MM.1S (cell line): ENCODE results near the gene FHIT.

Experiments
- DNase-seq: peaks from one replicate; pipeline ENCODE4 v3.0.0-alpha.2; 2015
- H2AFZ ChIP-seq: fragments of 300-600 bp; sonication (generic); 2 replicates; pipeline ENCODE4 v1.6.0; 2016; ENCODE audit warnings: antibody characterized with exemption, low read length
- H3F3A ChIP-seq: fragments of 300-600 bp; sonication (generic); 2 replicates; pipeline ENCODE4 v1.6.1; 2016; ENCODE audit warnings: mild to moderate bottlenecking, antibody characterized with exemption, low read length, moderate library complexity, mixed read lengths; ENCODE audit not compliant: insufficient read depth
- H3K27ac ChIP-seq: fragments of 300-600 bp; sonication (generic); 2 replicates; pipeline ENCODE4 v1.5.1; 2016; ENCODE audit warnings: mild to moderate bottlenecking, low read length
- H3K27me3 ChIP-seq: fragments of 300-600 bp; sonication (generic); replicated peaks from 2 replicates; pipeline ENCODE4 v1.6.0; 2016; ENCODE audit warnings: low read length; ENCODE audit not compliant: insufficient read depth
- H3K36me3 ChIP-seq: fragments of 300-600 bp; sonication (generic); replicated peaks from 2 replicates; pipeline ENCODE4 v1.6.1; 2016; ENCODE audit warnings: mild to moderate bottlenecking, low read length, mixed read lengths; ENCODE audit not compliant: insufficient read depth
- H3K4me1 ChIP-seq: fragments of 300-600 bp; sonication (generic); 2 replicates; pipeline ENCODE4 v1.6.1; 2016; ENCODE audit warnings: low read length, mixed read lengths
- H3K4me2 ChIP-seq: fragments of 300-600 bp; sonication (generic); 2 replicates; pipeline ENCODE4 v1.6.0; 2016; ENCODE audit warnings: low read depth, low read length
- H3K4me3 ChIP-seq: fragments of 300-600 bp; sonication (generic); 2 replicates; pipeline ENCODE4 v1.5.1; 2016; ENCODE audit warnings: low read length, mixed read lengths
- H3K79me2 ChIP-seq: fragments of 300-600 bp; sonication (generic); 2 replicates; pipeline ENCODE4 v1.6.1; 2016; ENCODE audit warnings: mixed run types, low read length, mixed read lengths
- H3K9ac ChIP-seq: fragments of 300-600 bp; sonication (generic); 2 replicates; pipeline ENCODE4 v1.6.1; 2016; ENCODE audit warnings: low read length, mixed read lengths
- H3K9me2 ChIP-seq: fragments of 300-600 bp; sonication (generic); replicated peaks from 2 replicates; pipeline ENCODE4 v1.6.1; 2016; ENCODE audit warnings: mild to moderate bottlenecking, low read length, mixed read lengths; ENCODE audit not compliant: insufficient read depth
- H3K9me3 ChIP-seq: fragments of 300-600 bp; sonication (generic); replicated peaks from 2 replicates; pipeline ENCODE4 v1.6.1; 2016; ENCODE audit warnings: mild to moderate bottlenecking, low read length, mixed read lengths; ENCODE audit not compliant: insufficient read depth
- H4K20me1 ChIP-seq: fragments of 300-600 bp; sonication (generic); 2 replicates; pipeline ENCODE4 v1.6.1; 2016; ENCODE audit warnings: mild to moderate bottlenecking, low read length, moderate library complexity, mixed read lengths; ENCODE audit not compliant: insufficient read depth
- EZH2 ChIP-seq: fragments of 300-600 bp; sonication (generic); optimal IDR thresholded peaks from 2 replicates; pipeline ENCODE3; 2017; ENCODE audit warnings: low read depth, mild to moderate bottlenecking, antibody characterized with exemption, low read length, mixed read lengths
- EZH2phosphoT487 ChIP-seq: fragments of 300-600 bp; sonication (generic); IDR thresholded peaks from 2 replicates; pipeline ENCODE4 v1.6.1; 2018; ENCODE audit warnings: antibody characterized with exemption, low read length
- TF ChIP-seq, protein P1 (sequence below): fragments of 300-600 bp; sonication (generic); IDR thresholded peaks from 2 replicates; pipeline ENCODE4 v1.5.1; 2016; ENCODE audit warnings: antibody characterized with exemption, low read length, mixed read lengths

FHIT gene

DNA sequence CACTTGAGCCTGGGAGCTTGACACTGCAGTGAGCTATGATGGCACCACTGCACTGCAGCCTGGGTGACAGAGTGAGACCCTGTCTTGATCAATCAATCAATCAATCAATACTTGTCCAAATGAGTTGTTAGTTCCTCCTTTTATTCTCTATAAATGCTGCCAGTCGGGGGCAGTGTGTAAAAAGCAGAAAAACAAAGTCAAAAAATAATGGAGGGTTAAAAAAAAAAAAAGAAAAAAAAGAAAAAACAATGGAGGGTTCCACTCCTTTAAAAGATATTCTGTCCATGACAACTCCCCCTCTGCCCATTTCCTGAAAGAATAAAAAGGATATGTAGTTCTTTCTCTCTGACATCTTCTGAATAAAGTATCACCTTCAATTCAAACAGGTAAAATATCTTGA, 1068.6 kb downstream of the FHIT start:
- no peaks in the 10 kb centered on the region for H3K9me3 ChIP-seq
- no peak overlapping the region for H3K4me3 ChIP-seq
- H3K27ac ChIP-seq: no peak overlapping the region
- no peaks in the 10 kb centered on the region for H3F3A ChIP-seq
- H3K9me2 ChIP-seq: no peaks in the 10 kb centered on the region
- no peak overlapping the region for H3K4me2 ChIP-seq
- no peak overlapping the region for H3K9ac ChIP-seq
- TF ChIP-seq EZH2phosphoT487 (no peak), EZH2 (no peak)
- TF ChIP-seq, protein P1, sequence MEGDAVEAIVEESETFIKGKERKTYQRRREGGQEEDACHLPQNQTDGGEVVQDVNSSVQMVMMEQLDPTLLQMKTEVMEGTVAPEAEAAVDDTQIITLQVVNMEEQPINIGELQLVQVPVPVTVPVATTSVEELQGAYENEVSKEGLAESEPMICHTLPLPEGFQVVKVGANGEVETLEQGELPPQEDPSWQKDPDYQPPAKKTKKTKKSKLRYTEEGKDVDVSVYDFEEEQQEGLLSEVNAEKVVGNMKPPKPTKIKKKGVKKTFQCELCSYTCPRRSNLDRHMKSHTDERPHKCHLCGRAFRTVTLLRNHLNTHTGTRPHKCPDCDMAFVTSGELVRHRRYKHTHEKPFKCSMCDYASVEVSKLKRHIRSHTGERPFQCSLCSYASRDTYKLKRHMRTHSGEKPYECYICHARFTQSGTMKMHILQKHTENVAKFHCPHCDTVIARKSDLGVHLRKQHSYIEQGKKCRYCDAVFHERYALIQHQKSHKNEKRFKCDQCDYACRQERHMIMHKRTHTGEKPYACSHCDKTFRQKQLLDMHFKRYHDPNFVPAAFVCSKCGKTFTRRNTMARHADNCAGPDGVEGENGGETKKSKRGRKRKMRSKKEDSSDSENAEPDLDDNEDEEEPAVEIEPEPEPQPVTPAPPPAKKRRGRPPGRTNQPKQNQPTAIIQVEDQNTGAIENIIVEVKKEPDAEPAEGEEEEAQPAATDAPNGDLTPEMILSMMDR: no peak
- no peaks in the 10 kb centered on the region for H3K27me3 ChIP-seq
- DNase-seq: no peak
- no peak overlapping the region for H2AFZ ChIP-seq
- no peaks in the 10 kb centered on the region for H3K4me1 ChIP-seq
- H3K36me3 ChIP-seq: no peaks in the 10 kb centered on the region
- H4K20me1 ChIP-seq: no peaks in the 10 kb centered on the region
- H3K79me2 ChIP-seq: no peaks in the 10 kb centered on the region

DNA sequence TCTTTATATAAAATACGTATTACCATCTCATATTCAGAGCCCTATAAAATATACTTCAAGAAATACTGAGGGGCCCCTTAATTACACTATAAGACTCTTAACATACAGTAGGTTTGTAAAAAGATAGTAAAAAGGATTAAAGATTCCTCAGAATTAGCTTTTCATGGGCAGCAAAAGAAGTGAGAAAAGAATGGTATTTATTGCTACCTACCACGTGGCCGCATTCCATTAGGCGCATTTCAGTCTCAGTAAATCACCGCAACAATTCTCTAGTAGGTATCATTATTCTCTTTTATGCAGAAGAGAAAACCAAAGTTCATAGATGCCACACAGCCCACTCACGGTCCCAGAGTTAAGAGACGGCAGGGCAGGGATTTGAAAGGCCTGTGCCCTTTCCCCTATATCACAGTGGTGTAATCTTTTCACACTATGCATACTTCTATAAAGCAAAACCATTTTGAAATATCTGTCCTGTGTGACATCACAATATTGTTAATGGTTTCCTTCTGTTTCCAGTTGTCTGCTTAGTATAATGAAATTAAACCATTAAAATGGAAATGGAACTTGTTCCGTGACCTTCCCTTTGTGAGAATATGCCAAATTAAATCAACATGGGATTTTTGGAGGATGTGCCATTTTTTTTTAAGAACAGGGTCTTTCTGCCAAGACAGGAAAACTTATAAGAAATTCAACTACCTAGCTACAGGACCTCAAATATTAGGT, 1072.2 kb downstream of the FHIT start:
- Histone ChIP-seq H3K27me3 (no peaks in the 10 kb centered on the region), H3K4me3 (no peak overlapping the region), H3K9ac (no peak overlapping the region), H4K20me1 (no peaks in the 10 kb centered on the region), H3F3A (no peaks in the 10 kb centered on the region), H3K4me1 (no peaks in the 10 kb centered on the region), H3K4me2 (no peak overlapping the region), H2AFZ (no peak overlapping the region), H3K36me3 (no peaks in the 10 kb centered on the region), H3K27ac (no peak overlapping the region), H3K9me2 (no peaks in the 10 kb centered on the region), H3K79me2 (no peaks in the 10 kb centered on the region), H3K9me3 (no peaks in the 10 kb centered on the region)
- no peak for DNase-seq
- no peak for TF ChIP-seq EZH2
- no peak for TF ChIP-seq EZH2phosphoT487
- TF ChIP-seq, protein P1: no peak

DNA sequence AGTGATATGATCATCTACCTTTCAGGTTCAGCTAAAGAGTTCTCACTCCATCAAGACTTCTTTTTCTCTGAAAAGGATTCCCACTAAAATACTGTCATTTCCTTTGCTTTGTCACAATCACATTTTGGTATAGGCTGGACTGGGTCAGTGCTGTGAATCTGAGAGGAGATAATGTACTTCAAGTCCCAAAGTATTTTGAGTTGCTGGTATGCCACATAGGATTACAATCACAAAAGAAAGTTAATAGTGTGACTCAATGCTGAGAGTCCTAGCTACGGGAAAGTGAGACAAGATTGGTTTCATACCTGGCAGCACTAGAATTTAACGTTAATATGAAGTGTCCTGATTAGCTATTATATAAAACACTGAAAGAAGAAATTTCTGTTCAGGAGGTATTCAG, 1073.5 kb downstream of the FHIT start:
- Histone ChIP-seq H3K4me3 (no peak overlapping the region), H3K36me3 (no peaks in the 10 kb centered on the region), H3K79me2 (no peaks in the 10 kb centered on the region), H2AFZ (no peak overlapping the region), H3K9me3 (no peaks in the 10 kb centered on the region), H3K4me1 (no peaks in the 10 kb centered on the region), H4K20me1 (no peaks in the 10 kb centered on the region), H3F3A (no peaks in the 10 kb centered on the region), H3K9ac (no peak overlapping the region), H3K27me3 (no peaks in the 10 kb centered on the region), H3K9me2 (no peaks in the 10 kb centered on the region), H3K27ac (no peak overlapping the region), H3K4me2 (no peak overlapping the region)
- DNase-seq: no peak
- no peak for TF ChIP-seq EZH2
- TF ChIP-seq EZH2phosphoT487: no peak
- TF ChIP-seq, protein P1: no peak
